GM21723 (cell line): ENCODE results near the gene HAPLN1.

Experiments
- ATAC-seq: cut with Tn5 transposase; IDR thresholded peaks from one replicate; pipeline ENCODE4 v1.9.1; 2021; ENCODE audit warnings: mild to moderate bottlenecking, moderate library complexity; ENCODE audit not compliant: unreplicated experiment

The HAPLN1 gene

DNA sequence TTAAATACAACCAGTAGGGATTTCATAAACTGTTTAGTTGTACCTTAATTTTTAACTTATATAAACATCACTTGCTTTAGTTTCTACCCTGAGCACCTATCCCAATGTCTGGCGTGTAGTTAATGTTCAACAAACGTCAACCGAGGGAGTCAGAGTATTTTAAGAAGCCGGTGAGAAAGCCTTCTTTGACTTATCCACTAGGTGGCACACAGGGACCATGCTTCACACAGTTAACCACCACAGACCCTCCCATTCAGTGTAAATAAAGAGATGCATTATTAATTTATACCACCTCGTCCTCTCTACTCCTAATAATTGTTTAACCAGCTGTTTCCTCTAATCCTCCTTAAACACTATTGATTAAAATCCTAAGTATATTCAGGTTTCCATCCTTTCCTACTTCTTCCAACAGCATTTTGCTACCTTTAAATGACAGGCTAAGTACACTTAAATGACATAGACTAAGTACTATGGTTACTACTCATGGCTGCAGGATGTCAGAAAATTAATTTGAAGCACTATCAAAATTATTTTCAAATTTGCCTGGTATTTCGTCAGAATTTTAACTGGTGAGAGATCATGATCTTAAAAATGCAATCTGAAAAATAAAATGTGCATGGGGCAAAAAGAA, 2.3 kb downstream of the HAPLN1 start:
- ATAC-seq, result peak; percentile 83

GRCh38 chr5:83715236-83716065, 5.2 kb downstream of the HAPLN1 start:
- no peak for ATAC-seq

DNA sequence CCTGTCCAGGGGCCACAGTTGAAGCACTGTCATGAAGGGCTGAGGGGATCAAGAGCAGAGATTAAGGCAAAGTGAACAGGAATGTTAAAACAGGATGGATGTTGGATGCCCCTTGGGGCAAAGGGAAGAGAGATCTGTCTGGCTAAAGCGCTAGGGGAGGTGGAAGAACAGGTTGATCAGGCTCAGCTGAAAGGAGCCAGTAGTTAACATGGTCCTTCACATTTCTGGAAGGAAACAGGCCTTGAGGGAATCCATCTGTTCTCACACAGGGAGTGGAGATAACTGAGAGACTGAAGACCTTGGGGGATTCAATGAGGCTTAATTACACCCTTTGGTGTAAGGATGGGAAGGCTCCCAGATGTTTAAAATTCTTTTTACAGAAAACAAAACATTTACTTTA, 5.8 kb downstream of the HAPLN1 start:
- ATAC-seq, result no peak

DNA sequence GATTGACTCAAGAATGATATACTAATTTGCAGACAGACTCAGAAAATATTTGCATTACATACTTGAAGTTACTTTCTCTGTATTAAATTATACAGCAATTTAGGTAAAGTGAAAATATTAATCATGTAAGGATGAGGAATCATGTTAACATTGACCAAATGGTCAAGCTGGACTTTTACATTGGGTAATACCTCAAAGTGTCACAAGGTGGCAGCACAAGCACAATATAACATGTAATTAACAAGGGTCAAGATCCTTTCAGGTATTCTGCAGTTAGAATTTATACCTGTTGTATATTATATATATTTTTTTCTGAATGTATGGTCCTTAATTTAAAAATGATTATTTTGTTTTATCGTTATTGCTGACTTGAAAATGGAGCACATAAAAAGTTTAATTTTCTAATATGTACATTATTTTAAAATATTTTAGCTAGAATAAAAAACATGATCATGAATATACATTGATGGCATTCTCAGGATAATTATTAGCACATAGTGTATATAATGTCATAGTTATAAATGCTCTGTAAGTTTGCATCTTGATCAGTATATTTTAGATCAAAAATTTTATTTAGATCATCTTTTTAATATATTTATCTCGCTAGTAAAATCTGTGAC, 8.6 kb downstream of the HAPLN1 start:
- peak; percentile 80 for ATAC-seq

DNA sequence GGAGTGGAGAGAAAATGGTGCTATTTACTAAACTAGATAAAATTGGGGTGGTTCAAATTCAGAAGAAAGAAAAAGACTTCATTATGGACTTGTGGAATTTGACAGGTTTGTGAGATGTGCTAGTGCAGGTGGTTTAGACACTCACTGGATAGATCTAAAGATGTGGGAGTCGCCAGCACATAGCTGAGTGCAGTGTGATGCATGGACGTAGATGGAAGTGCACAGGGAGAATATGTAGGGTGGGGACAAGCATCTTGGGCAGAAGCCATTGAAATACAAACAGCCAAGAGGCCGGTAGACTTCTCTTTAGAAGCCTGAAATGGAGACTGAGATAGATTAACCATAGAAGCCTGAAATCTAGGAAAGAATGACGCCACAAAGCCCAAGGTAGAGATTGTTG, 10.7 kb downstream of the HAPLN1 start:
- ATAC-seq, result no peak

DNA sequence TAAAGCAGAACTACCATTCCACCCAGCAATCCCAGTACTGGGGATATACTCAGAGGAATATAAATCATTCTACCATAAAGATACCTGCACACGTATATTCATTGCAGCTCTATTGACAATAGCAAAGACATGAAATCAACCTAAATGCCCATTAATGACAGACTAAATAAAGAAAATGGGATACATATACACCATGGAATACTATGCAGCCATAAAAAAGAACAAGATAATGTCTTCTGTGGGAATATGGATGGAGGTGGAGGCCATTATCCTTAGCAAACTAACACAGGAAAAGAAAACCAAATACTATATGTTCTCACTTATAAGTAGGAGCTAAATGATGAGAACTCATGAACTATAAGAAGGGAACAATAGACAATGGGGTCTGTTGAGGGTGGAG, 12.5 kb downstream of the HAPLN1 start:
- no peak for ATAC-seq

GRCh38 chr5:83703059-83703458, 17.6 kb downstream of the HAPLN1 start:
- no peak for ATAC-seq

- no peak for ATAC-seq
These were observed 18.8 kb downstream of the HAPLN1 start for GRCh38 chr5:83701886-83702285.

- ATAC-seq, result no peak
These were observed 30.8 kb downstream of the HAPLN1 start for GRCh38 chr5:83689881-83690280.

DNA sequence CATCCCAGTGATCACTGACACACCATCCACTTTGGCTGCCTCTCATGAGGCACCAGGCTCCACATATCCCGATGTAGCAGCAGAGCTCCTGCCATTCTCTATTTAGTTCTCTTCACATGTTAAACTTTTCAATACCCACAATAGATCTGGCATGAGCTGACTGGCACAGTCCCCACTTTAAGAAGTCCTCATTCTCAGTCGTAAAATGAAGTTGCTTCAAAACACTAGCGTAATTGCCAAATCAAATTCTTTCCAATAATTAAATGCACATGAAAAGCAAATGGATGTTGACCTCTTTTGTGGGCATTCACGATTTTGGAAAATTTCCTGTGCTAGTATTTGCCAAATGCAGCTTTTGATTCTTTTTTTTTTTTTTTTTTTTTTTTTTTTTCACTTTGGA, 32.4 kb downstream of the HAPLN1 start:
- ATAC-seq, result no peak

DNA sequence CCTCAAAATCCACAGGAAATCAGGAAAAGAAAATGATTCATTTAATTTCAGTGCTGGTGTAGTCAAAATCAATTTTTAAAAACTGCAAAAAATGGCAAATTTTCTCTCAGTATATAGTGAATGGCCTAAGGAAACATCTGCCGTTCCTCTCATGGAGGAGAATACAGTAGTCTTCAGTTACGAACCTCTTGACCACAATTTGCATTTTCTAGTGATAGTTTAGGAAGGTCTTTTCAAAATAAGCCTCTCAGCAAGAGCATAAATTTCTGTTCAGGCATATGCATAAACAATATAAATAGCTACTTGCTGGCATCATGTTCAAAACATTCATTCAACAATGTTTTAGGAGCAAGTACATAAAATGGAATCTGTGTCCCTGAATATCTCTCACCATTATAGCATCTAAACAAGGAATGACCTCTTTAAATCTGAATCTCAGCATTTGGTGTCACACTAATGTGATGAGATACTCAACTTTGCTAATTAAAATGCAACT, 33.5 kb downstream of the HAPLN1 start:
- ATAC-seq, result no peak

- no peak for ATAC-seq
These were observed 34.4 kb downstream of the HAPLN1 start for GRCh38 chr5:83686251-83686650.

DNA sequence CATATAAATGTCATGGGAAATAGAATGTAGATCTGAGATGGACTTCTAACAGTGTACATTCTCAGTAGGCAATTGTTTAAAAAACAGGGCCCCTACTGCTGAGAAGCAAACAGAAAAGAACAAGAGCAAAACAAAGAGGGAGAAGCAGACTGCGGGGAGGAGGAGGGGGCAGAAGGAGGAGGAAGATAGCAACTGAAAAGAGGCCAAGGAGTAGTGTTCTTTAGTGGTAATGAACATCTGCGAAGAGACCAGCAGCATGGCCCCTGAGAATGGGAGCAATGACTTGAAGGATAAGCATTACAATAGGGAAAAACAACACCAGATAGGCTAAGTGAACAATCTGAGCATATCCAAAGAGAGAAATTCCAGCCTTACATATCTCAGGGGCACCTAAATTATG, 36.8 kb downstream of the HAPLN1 start:
- no peak for ATAC-seq

DNA sequence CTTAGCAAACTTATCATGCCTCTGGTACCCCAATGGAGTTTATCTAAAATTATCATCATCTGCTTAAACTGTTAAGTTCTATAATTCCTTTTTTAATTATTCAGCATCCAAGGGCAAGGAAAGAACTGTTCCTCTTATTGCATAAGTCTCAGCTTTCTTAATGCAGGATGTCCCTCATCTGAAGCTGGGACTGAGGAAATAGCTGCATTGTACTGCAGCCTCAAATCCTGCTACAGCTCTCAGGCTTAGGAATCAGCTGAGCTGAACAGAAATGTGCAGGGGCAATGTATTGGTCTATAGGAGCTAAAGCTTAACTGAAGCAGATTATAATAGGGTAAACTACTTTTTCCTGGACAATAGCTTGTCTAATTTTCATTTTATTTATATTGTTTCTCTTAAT, 48.0 kb downstream of the HAPLN1 start:
- no peak for ATAC-seq

DNA sequence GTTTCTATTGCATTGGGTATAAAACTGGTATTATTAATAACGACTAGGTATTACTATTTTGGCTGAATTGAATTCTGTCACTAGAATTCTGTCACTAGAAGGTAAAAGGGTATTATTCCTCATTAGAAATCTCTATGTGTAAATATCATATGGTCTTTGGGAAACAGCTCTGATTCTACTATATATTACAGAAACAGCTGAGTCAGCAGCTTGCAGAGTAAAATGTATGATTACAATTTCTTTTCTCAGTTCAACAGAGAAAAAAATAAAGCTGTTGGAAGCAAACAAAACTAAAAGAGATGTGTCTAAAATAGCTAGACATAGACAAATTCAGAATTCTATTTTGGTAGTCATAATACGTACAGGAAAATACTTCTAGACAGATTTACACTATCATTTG, 48.5 kb downstream of the HAPLN1 start:
- ATAC-seq, result no peak

DNA sequence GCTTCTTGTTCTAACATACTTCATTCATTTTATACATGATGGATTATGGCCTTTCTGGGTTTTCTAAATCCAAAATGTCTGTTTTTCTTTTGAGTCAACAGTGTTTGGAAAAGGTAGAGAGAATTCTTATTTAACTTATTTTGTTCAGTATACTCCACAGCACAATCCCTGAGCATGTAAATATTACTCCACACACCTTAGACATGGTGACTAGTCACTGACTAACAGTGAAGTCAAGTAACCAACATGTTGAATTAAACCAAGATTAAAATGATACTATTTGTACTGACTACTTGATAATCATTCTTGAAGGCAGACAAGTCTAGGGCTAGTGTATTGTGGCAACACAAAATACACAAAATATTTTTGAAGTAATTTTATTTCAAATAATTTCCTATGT, 55.0 kb downstream of the HAPLN1 start:
- ATAC-seq, result no peak

GRCh38 chr5:83662558-83662957, 58.1 kb downstream of the HAPLN1 start:
- no peak for ATAC-seq

DNA sequence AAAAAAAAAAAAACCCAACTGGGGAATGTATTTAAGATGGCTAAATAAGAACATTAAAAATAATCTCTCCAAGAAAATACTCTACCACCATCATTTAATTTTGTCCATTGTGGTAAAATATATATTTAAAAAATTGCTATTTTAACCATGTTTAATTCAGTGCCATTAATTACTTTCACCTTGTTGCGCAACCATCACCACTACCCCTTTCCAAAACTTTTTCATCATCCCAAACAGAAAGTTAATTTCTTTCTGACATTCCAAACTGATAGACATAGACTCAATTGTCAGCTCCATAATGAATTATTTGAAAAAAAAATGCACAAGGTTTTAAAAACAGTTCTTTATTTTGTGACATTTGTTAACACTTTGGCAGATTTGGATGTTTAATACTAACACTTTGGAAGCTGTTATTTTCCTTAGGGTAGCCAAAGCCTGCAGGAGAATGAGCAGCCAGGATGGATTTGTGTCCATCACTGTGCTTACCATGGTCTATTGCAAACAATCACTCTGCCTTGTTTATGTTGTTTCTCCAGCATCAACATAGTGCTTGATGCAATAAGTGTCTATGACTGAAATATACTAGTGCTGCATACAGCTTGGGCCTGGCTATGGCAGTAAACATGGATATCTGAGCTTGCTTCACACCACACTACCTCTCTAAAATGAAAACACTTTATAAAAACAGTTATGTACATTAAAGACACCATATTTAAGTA, 62.7 kb downstream of the HAPLN1 start:
- ATAC-seq, result no peak

DNA sequence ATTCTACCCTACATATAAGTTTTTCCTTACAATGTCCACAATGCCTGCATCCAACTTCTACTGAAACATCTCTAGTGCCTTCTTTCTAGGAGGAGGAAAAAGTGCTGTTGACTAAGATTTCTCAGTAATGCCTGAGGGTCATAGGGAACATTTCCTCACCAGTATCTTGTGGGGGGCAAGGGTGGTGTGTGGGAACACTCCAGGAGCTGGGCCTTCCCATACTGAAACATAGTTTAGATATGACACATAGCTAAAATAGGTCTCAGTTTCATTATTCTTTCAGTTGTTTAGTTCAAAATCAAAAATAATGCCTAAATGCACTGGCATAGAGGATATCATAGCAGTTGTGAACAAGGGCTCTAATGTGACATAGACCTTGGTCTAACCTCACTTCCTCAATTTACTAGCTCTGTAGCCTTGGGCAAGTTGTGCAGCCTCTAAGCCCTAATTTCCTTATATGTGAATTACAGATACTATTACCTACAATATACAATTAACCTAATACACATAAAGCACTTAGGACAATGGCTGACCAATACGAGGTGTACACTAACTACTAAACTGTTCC, 66.1 kb downstream of the HAPLN1 start:
- peak; percentile 48 for ATAC-seq

GRCh38 chr5:83653669-83654068, 67.0 kb downstream of the HAPLN1 start:
- peak; percentile 76 for ATAC-seq

DNA sequence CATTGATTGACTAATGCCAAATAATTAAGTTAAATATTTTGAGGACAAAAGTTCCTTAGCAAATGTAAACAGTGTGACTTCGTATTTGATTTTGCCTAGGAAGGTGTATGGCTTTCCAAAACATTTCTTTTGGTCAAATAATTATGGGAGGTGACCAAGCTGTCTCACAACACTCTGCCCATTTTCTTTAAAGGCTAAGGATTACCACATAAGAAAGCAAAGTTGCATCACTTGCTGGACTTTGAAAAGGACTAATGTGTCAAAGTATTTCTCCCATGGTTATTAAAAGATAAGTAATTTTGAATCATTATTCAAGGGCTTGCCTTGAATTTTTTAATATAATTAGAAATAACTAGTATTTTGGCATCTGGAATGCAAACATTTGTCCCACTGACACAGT, 74.7 kb downstream of the HAPLN1 start:
- no peak for ATAC-seq
